ENCODE results near the gene CRABP1.
A peak's percentile ranks its signal among the peaks of the same experiment; 100 is the strongest.
"Not testable (repeated sequence)": the region's sequence is repeated elsewhere in the genome, so short reads cannot be mapped to it uniquely, and the experiment has no call there.

The CRABP1 gene

DNA sequence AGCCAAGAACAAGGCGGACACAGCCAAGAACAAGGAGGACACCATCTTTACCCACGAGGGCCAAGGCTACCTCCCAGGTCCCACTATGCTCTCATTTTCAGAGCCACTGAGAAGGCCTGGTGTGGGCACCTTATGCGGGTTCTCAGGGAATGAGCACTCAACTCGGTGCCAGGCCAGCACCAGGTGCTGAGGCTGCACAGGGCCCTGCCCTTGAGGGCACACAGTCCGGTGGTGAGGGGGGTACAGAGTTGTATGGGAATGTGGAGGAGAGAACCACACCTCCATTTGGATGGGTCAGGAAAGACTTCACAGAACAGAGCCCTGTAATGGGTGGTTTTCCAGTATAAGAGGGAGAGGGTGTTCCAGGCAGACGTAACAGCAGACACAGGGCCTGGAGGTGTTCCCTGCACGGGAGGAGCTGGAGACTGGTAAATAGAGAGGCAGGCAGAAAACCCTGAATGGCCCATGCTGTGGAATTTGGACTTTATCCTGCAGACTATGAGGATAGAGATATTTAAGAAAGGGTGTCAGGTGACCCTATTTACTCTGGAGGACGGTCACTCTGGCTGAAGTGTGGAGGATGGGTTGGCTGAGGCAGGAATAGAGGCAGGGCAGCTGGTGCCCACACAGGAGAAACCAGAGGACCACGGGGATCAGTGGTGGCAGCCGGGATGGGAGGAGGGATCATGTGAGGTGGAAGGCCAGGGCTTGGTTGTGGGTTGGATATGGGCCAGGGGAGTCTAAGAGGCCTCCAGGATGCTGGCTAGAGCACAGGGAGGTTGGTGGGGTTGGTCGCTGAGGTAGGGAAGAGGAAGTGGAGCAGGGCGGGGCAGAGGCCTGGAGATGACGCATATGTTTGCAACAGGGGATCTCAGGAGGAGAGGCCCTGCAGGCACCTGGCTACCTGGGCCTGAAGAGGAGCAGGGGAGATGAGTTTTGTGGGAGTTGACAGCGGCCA lies 34.6 kb downstream of the CRABP1 start:
- DNase-seq (ENCODE audit: low read depth) = no peak

GRCh38 chr15:78380143-78380542 lies 40.0 kb downstream of the CRABP1 start:
- not testable (repeated sequence) for DNase-seq (ENCODE audit: low read depth)

- no peak for DNase-seq (ENCODE audit: low read depth)
Observed at GRCh38 chr15:78382114-78382880, 42.1 kb downstream of the CRABP1 start.

DNA sequence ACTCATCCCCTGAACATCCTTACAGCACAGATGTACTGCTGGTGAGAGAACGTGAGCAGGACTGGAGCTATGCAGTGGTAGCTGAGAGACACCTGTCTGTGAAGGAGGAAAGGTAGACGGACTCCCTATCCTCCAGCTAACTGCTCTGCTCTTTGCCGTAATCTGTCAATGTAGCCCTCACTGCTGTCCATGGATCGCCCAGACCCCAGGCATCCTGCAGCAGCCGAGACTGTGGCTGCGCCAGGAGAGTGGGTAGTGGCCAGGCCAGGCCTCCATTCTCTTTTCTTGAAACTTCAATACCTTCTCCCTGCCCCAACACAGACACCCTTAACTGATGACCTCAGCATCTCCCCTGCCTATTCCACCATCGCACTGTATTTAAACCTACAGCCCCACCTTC lies 44.5 kb downstream of the CRABP1 start:
- DNase-seq (ENCODE audit: low read depth) = no peak

GRCh38 chr15:78387246-78388037 lies 47.3 kb downstream of the CRABP1 start:
- DNase-seq (ENCODE audit: low read depth) = no peak

DNA sequence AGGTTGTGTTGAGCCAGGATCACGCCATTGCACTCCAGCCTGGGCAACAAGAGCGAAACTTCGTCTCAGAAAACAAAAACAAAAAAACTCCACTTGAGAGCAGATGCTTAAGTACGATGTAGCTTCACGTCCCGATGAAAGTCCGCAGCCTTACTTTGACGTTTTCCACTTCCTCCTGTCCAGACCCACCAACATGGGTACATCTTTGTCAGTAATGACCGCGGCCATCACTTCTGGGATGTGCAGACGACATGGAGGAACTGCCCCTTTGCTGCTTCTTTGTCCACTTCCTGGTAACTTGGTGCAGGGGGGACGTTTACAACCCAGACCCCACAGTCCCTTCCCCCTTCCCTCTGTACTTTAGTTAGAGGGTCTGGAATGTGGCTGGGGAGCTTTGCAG lies 48.7 kb downstream of the CRABP1 start:
- no peak for DNase-seq (ENCODE audit: low read depth)

- DNase-seq (ENCODE audit: low read depth) = no peak
Observed at GRCh38 chr15:78389322-78389721, 49.2 kb downstream of the CRABP1 start.

- no peak for DNase-seq (ENCODE audit: low read depth)
Observed at GRCh38 chr15:78389738-78390137, 49.6 kb downstream of the CRABP1 start.

DNA sequence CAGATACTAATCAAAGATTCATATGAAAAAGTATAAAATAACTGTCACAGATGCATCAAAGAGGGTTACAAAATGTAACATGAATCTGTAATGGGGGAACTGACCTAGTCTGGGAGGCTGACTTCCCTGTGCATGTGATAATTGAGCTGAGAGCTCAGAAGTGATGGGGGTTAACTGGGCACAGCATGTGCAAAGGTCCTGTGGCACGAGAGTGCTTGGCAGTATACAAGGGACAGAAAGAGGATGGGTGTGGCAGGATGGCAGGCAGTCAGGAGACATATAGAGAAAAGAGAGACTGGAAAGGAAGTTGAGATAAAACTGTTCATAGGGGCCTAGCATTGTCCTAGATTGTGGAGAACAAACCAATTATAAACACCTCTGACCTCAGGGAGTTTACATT lies 50.1 kb downstream of the CRABP1 start:
- no peak for DNase-seq (ENCODE audit: low read depth)

DNA sequence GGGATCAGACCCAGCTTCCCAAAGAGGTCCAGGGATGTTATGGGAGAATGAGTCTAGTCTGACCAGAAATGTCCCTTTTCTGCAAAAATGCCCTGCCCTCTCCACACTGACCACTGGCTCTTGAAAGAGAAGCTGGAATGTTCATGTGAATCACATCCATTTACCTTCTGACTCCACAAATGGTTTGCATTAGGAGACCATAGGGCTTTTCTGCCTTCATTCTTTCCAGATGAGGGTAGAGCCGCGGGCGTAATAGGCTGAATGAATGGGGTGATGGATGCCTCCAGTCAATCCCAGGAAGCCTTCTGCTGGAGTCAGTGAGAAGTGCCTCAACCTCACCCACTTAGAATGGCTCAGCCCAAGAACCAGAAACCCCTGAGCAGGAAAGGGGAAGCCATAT lies 50.7 kb downstream of the CRABP1 start:
- peak; percentile 88 for DNase-seq (ENCODE audit: low read depth)

DNA sequence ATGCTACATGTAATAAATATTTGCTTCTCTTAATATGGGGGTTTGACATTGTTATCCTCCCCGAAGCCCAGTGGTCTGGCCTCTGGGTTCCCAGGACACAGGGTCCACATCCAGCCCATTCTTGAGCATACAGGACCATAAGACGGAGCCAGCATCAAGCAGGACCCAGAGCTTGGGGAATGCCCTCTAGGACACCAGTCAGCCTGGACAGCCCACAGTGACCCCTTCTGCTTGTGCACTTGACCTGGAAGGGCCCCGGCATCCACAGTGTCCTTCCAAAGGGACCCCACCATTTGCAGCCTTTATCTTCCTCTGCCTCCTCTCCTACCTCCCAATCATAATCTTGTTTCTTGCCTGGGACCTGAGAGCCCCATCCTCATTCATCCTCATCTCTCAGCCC lies 51.6 kb downstream of the CRABP1 start:
- DNase-seq (ENCODE audit: low read depth) = no peak

GRCh38 chr15:78392430-78392829 lies 52.3 kb downstream of the CRABP1 start:
- DNase-seq (ENCODE audit: low read depth) = no peak

DNA sequence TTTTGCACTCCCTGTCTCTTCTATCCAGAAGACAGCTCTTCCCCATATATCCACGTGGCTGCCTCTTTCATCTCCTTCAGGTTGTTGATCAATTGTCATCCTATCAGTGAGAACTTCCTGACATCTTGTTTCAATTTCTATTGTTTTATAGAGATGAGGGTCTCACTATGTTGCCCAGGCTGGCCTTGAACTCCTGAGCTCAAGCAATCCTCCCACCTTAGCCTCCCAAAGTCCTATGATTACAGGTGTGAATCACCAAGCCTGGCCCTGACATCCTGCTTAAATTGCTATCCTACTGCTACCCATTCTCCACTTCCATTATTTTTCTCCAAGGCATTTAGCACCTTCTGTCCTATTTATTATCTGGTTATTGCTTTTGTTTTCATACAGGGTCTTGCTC lies 53.0 kb downstream of the CRABP1 start:
- no peak for DNase-seq (ENCODE audit: low read depth)

DNA sequence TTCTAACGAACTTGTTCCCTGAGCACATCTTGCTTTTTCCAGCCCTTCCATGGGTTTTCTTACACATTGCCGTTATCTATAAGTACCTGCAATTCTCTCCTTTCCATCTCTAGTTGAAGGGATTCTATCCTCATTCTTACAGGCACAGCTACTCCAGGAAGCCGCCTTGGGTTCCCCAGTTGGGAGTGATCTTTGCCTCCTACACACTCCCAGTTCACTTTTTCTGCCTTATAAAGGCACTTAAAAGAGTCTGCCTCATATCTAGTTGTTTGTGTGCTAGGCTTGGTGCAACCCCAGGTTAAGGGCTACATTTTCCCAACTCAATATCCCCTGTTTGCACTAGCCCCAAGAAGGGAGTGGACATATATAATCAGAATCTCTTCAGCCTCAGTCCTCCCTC lies 53.9 kb downstream of the CRABP1 start:
- no peak for DNase-seq (ENCODE audit: low read depth)

- DNase-seq (ENCODE audit: low read depth) = no peak
Observed at GRCh38 chr15:78394981-78395616, 54.9 kb downstream of the CRABP1 start.

DNA sequence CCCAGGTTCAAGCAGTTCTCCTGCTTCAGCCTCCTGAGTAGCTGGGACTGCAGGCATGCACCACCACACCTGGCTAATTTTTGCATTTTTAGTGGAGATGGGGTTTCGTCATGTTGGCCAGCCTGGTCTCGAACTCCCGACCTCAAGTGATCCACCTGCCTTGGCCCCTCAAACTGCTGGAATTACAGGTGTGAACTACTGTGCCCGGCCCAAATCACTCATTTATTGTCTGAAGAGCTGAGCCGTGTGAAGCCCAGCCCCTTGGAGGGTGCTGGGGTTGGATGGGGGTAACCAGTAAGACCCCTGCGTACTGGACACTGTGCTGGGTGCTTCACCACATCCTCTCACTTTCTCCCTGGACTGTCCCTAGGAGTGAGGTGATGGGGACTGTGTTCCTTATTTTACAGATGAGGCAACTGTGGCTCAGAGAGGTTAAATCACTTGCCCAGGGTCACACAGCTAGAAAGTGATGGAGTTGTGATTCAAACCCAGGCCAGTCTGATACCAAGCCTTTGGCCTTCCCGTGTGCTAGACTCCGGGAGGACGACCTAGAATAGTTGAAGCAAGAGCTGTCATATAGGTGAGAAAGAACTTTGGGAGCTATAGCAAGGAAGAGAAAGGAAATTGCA lies 56.1 kb downstream of the CRABP1 start:
- DNase-seq (ENCODE audit: low read depth) = no peak

DNA sequence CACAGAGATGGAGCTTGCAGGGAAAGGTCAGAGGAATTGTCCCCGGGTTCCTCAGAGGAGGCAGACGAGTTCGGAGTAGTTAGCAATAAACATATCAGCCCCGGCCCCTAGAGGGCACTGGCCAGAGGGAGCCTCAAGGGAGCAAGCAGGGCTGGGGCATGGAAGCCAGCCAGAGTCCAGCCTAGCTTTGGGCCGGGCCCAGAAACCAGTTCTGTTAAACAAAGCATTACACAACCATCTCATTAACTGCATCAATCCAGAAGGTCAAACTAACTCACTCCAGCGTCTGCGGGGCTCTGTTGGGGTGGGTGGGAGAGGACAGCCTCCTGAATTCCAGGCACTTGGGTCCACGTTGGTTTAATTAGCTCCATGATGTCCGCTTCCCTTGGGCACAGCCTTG lies 56.8 kb downstream of the CRABP1 start:
- peak; percentile 38 for DNase-seq (ENCODE audit: low read depth)

DNA sequence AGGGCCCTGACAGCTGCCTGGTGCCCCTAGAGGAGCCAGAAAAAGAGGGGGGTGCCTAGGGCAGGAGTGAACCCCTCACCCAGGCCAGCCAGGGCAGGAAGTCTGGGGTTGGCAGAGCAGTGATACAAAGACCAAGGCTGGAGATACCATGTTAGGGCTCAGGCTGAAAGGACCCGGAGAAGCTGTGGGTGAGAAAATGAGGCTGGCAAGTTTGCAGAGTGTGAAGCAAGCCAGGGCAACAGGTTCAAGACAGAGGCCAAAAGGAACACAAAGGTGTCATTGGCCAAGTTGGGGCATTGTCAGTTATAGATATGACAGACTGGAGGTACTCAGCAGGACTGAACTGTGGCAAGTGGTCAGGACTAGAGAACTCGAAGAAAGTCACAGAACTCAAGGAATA lies 57.2 kb downstream of the CRABP1 start:
- no peak for DNase-seq (ENCODE audit: low read depth)
